Measurements from ENCODE around the gene LTF.

DNA sequence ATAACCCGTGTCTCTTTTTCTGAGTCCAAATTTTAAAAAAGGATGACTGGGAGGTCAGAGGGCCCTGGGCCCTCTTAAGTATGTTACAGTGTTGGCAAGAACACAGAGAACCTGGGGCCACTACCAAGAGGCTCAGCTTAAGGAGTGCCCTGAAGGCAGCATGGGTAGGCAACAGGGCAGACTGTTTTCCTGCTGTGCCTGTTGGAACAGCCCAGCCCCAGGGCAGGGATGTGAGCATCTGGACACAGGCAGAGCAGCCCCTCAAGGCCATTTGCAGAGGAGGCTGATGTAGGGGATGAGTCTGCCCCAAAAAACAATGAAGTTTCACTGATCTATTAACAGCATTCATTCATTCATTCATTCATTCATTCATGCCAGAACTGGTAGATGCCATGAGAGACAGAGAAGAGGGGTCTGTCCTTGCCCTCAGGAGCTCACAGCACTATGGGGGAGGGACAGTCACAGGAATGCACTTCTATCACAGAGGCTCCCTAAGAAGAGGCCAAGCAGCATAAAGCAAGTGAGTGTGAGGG lies 2.2 kb upstream of the LTF start:
- TF ChIP-seq, protein P1, sequence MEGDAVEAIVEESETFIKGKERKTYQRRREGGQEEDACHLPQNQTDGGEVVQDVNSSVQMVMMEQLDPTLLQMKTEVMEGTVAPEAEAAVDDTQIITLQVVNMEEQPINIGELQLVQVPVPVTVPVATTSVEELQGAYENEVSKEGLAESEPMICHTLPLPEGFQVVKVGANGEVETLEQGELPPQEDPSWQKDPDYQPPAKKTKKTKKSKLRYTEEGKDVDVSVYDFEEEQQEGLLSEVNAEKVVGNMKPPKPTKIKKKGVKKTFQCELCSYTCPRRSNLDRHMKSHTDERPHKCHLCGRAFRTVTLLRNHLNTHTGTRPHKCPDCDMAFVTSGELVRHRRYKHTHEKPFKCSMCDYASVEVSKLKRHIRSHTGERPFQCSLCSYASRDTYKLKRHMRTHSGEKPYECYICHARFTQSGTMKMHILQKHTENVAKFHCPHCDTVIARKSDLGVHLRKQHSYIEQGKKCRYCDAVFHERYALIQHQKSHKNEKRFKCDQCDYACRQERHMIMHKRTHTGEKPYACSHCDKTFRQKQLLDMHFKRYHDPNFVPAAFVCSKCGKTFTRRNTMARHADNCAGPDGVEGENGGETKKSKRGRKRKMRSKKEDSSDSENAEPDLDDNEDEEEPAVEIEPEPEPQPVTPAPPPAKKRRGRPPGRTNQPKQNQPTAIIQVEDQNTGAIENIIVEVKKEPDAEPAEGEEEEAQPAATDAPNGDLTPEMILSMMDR (IDR thresholded peaks at IDR 0.05; ENCODE audit: insufficient read depth, low read depth, low read length) = no peak
- TF ChIP-seq EZH2 (IDR thresholded peaks at IDR 0.05; ENCODE audit: insufficient read depth, low read length) = no peak

Measured in astrocyte (in vitro differentiated cells and primary cell).